Loucy (cell line): Measurements from ENCODE around the gene PDE9A.

Experiments used
- H2AFZ ChIP-seq: fragments of 200-600 bp; sonication (generic); 2 replicates; pipeline ENCODE4 v1.6.0; 2016; ENCODE audit warnings: antibody characterized with exemption, mild to moderate bottlenecking, low read length, moderate library complexity
- H3F3A ChIP-seq: fragments of 200-600 bp; 2 replicates; pipeline ENCODE4 v1.6.0; 2016; ENCODE audit warnings: antibody characterized with exemption, low read depth, mild to moderate bottlenecking
- H3K27me3 ChIP-seq: fragments of 200-600 bp; sonication (generic); 2 replicates; pipeline ENCODE4 v1.6.1; 2014; ENCODE audit warnings: low read length, mild to moderate bottlenecking; ENCODE audit not compliant: insufficient read depth, poor library complexity, severe bottlenecking
- H3K36me3 ChIP-seq: fragments of 200-600 bp; sonication (generic); 2 replicates; pipeline ENCODE4 v1.6.1; 2016; ENCODE audit warnings: low read length; ENCODE audit not compliant: insufficient read depth
- H3K4me1 ChIP-seq: fragments of 200-600 bp; sonication (generic); 2 replicates; pipeline ENCODE4 v1.5.1; 2014; ENCODE audit warnings: low read length, mild to moderate bottlenecking; ENCODE audit not compliant: insufficient read depth, poor library complexity, severe bottlenecking
- H3K4me2 ChIP-seq: fragments of 200-600 bp; sonication (generic); 2 replicates; pipeline ENCODE4 v1.6.0; 2014; ENCODE audit warnings: antibody characterized with exemption, low read length, low read depth, mild to moderate bottlenecking; ENCODE audit not compliant: poor library complexity, severe bottlenecking
- H3K4me3 ChIP-seq: fragments of 200-600 bp; sonication (generic); 2 replicates; pipeline ENCODE4 v1.5.1; 2014; ENCODE audit warnings: low read length, mild to moderate bottlenecking, mixed read lengths; ENCODE audit not compliant: poor library complexity, severe bottlenecking
- H3K79me2 ChIP-seq: fragments of 200-600 bp; sonication (generic); 2 replicates; pipeline ENCODE4 v1.6.1; 2014; ENCODE audit warnings: low read length; ENCODE audit not compliant: insufficient read depth
- H3K9ac ChIP-seq: fragments of 200-600 bp; sonication (generic); 2 replicates; pipeline ENCODE4 v1.6.0; 2014; ENCODE audit warnings: mild to moderate bottlenecking, low read depth, low read length, moderate library complexity; ENCODE audit not compliant: poor library complexity, severe bottlenecking
- H3K9me2 ChIP-seq: fragments of 200-600 bp; sonication (generic); replicated peaks from 2 replicates; pipeline ENCODE4 v1.6.1; 2016; ENCODE audit warnings: low read depth, low read length, mixed read lengths
- H3K9me3 ChIP-seq: fragments of 200-600 bp; sonication (generic); 2 replicates; pipeline ENCODE4 v1.6.1; 2014; ENCODE audit warnings: mild to moderate bottlenecking, antibody characterized with exemption, low read length, low read depth; ENCODE audit not compliant: insufficient read depth
- H4K20me1 ChIP-seq: fragments of 200-600 bp; sonication (generic); 2 replicates; pipeline ENCODE4 v1.6.0; 2014; ENCODE audit warnings: antibody characterized with exemption, low read length, mild to moderate bottlenecking; ENCODE audit not compliant: insufficient read depth, poor library complexity, severe bottlenecking
- EZH2phosphoT487 ChIP-seq: fragments of 200-600 bp; IDR thresholded peaks from 2 replicates; pipeline ENCODE4 v1.6.1; 2018; ENCODE audit warnings: antibody characterized with exemption, mild to moderate bottlenecking, moderate library complexity, borderline replicate concordance
- TF ChIP-seq, protein P1 (sequence below): fragments of 200-600 bp; sonication (generic); conservative IDR thresholded peaks from 2 replicates; pipeline ENCODE4 v1.5.1; 2014; ENCODE audit warnings: mild to moderate bottlenecking, antibody characterized with exemption, low read length

Gene PDE9A

DNA sequence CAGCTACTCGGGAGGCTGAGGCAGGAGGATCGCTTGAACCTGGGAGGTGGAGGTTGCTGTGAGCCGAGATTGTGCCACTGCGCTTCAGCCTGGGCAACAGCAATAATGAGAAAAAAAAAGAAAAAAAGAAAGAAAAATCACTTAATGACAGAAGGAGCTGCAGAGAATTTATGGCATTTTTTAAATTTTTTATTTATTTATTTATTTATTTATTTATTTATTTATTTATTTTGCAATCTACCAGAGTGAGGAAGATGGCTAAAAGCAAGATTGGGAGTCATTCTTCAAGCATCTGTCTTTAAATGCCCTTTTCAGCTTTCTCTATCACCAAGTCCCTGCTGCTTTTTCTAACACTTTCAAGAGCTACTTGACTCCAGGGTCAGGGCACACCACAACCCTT lies 134.2 kb downstream of the PDE9A start:
- no peak overlapping the region for H3K4me3 ChIP-seq
- H3K79me2 ChIP-seq: no peaks in the 10 kb centered on the region
- no peaks in the 10 kb centered on the region for H3F3A ChIP-seq
- no peaks in the 10 kb centered on the region for H3K9me2 ChIP-seq
- H2AFZ ChIP-seq: no peak overlapping the region
- no peaks in the 10 kb centered on the region for H3K27me3 ChIP-seq
- H4K20me1 ChIP-seq: no peaks in the 10 kb centered on the region
- no peaks in the 10 kb centered on the region for H3K9me3 ChIP-seq
- H3K36me3 ChIP-seq: no peaks in the 10 kb centered on the region
- H3K9ac ChIP-seq: no peak overlapping the region
- H3K4me2 ChIP-seq: no peak overlapping the region
- TF ChIP-seq, protein P1, sequence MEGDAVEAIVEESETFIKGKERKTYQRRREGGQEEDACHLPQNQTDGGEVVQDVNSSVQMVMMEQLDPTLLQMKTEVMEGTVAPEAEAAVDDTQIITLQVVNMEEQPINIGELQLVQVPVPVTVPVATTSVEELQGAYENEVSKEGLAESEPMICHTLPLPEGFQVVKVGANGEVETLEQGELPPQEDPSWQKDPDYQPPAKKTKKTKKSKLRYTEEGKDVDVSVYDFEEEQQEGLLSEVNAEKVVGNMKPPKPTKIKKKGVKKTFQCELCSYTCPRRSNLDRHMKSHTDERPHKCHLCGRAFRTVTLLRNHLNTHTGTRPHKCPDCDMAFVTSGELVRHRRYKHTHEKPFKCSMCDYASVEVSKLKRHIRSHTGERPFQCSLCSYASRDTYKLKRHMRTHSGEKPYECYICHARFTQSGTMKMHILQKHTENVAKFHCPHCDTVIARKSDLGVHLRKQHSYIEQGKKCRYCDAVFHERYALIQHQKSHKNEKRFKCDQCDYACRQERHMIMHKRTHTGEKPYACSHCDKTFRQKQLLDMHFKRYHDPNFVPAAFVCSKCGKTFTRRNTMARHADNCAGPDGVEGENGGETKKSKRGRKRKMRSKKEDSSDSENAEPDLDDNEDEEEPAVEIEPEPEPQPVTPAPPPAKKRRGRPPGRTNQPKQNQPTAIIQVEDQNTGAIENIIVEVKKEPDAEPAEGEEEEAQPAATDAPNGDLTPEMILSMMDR: no peak
- TF ChIP-seq EZH2phosphoT487: no peak
- H3K4me1 ChIP-seq: peaks cover 21% of the 10 kb centered on the region

GRCh38 chr21:42790520-42791065 lies 137.2 kb downstream of the PDE9A start:
- TF ChIP-seq, protein P1: no peak
- no peak for TF ChIP-seq EZH2phosphoT487
- Histone ChIP-seq H3K4me1 (no peaks in the 10 kb centered on the region), H3K9me3 (no peaks in the 10 kb centered on the region), H3K4me3 (no peak overlapping the region), H3K27me3 (no peaks in the 10 kb centered on the region), H3K9me2 (no peaks in the 10 kb centered on the region), H3K4me2 (no peak overlapping the region), H4K20me1 (no peaks in the 10 kb centered on the region), H3K36me3 (no peaks in the 10 kb centered on the region), H3K9ac (no peak overlapping the region), H2AFZ (no peak overlapping the region), H3K79me2 (no peaks in the 10 kb centered on the region), H3F3A (no peaks in the 10 kb centered on the region)

- Histone ChIP-seq H4K20me1 (no peaks in the 10 kb centered on the region), H2AFZ (no peak overlapping the region), H3K9ac (no peak overlapping the region), H3K4me3 (no peak overlapping the region), H3K36me3 (no peaks in the 10 kb centered on the region), H3K9me3 (no peaks in the 10 kb centered on the region), H3K27me3 (no peaks in the 10 kb centered on the region), H3K79me2 (no peaks in the 10 kb centered on the region), H3K9me2 (no peaks in the 10 kb centered on the region), H3K4me1 (no peaks in the 10 kb centered on the region), H3K4me2 (no peak overlapping the region), H3F3A (no peaks in the 10 kb centered on the region)
- no peak for TF ChIP-seq EZH2phosphoT487
- TF ChIP-seq, protein P1: no peak
Observed at GRCh38 chr21:42793774-42794173, 140.4 kb downstream of the PDE9A start.
